Measurements from ENCODE around the gene PAK1IP1.
"Not testable (repeated sequence)": the region's sequence is repeated elsewhere in the genome, so short reads cannot be mapped to it uniquely, and the experiment has no call there.

The PAK1IP1 gene

DNA sequence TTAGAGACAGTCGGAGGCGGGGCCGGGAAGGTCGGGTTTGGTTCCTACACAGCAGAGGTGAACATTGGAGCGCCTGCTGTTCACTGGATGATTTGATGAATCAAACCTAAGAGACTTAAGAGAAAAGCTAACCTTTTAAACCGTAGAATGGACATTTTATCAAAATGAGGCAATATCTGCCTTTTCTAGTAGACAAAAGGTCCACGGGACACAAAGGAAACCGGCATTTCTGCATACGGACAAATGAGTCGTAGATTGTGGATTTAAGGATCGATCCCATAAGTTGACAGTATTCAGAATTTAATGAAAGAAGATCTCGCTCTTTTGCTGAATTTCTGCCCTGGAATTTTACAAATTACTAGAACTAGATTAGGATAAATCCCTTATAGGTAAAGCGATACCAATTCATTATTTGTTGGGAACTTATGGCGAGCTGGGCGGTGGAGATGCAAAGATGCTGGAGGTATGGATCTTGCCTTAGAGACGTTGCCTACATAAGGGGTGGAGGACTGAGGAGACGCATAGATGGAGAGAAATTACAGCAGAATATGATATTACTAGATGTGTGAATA is 400 bp downstream of the PAK1IP1 start:
- FAIRE-seq = no peak

DNA sequence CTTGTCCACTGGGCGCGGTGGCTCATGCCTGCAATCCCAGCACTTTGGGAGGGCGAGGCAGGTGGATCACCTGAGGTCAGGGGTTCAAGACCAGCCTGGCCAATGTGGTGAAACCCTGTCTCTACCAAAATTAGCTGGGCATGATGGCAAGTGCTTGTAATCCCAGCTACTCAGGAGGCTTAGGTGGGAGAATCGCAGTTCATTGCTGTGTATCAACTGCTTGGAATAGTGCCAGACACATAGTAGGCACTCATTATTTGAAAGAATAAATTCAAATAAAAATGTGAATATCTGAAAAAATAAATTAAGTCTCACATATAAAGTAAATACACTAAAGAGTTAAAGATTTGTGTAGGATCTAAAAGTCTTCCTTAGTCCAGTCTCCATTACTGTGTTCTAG is 1.9 kb downstream of the PAK1IP1 start:
- FAIRE-seq = no peak

DNA sequence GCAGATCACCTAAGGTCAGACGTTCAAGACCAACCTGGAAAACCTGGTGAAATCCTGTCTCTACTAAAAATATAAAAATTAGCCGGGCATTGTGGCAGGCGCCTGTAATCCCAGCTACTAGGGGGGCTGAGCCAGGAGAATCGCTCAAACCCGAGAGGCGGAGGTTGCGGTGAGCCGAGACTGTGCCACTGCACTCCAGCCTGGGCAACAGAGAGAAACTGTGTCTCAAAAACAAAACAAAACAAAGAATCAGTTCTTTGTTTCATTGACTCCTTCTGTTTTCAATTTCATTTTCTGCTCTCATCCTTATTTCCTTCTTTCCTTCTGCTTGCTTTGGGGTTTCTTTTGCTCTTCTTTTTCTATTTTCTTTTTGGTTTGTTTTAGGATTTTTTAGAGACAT is 19.2 kb downstream of the PAK1IP1 start:
- FAIRE-seq = no peak

DNA sequence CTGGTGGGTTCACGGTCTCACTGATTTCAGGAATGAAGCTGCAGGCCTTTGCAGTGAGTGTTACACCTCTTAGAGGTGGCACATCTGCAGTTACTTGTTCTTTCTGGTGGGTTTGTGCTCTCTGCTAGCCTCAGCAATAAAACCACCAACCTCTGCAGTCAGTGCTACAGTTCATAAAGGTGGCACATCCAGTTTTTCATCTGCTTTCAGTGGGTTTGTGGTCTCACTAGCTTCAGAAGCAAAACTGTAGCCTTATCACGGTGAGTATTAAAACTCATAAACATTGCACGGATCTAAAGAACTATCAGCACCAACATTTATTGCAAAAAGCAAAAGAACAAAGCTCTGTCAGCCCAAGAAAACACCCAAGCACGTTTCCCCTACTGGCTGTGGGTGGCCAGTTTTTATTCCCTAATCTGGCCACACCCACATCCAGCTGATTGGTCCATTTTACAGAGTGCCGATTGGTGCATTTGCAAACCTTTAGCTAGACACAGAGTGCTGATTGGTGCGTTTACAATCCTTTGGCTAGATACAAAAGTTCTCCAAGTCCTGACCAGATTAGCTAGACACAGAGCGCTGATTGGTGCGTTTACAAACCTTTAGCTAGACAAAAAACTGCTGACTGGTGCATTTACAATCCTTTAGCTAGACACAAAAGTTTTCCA is 24.7 kb downstream of the PAK1IP1 start:
- no peak for FAIRE-seq

DNA sequence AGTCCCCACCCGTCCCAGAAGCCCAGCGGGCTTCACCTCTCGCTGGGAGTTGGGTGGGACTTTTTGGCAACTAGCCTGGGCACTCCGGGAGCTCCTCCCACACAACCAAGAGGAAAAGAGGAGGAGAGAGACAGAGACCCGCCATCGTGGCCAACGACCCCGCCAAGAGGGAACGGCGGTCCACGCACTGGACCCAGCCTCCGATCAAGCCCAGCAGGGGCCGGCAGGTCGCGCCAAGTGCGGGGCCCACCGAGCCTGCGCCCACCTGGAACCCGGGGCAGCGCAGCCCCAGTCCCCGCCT is 25.1 kb downstream of the PAK1IP1 start:
- no peak for FAIRE-seq

DNA sequence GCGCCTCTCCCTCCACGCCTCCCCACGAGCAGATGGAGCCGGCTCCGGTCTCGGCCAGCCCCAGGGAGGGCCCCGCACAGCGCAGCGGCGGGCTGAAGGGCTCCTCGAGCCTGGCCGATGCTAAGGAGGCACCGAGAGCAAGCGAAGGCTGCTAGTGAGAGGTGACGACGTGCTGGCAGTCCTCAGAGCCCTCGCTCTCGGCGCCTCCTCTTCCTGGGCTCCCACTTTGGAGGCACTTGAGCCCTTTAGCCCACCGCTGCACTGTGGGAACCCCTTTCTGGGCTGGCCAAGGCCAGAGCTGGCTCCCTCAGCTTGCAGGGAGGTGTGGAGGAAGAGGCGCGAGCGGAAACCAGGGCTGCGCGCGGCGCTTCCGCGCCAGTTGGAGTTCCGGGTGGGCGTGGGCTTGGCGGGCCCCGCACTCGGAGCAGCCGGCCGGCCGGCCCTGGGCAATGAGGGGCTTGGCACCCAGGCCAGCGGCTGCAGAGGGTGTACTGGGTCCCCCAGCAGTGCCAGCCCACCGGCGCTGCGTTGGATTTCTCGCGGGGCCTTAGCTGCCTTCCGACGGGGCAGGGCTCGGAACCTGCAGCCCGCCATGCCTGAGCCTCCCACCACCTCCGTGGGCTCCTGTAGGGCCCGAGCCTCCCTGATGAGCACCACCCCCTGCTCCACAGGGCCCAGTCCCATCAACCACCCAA is 25.6 kb downstream of the PAK1IP1 start:
- no peak for FAIRE-seq

DNA sequence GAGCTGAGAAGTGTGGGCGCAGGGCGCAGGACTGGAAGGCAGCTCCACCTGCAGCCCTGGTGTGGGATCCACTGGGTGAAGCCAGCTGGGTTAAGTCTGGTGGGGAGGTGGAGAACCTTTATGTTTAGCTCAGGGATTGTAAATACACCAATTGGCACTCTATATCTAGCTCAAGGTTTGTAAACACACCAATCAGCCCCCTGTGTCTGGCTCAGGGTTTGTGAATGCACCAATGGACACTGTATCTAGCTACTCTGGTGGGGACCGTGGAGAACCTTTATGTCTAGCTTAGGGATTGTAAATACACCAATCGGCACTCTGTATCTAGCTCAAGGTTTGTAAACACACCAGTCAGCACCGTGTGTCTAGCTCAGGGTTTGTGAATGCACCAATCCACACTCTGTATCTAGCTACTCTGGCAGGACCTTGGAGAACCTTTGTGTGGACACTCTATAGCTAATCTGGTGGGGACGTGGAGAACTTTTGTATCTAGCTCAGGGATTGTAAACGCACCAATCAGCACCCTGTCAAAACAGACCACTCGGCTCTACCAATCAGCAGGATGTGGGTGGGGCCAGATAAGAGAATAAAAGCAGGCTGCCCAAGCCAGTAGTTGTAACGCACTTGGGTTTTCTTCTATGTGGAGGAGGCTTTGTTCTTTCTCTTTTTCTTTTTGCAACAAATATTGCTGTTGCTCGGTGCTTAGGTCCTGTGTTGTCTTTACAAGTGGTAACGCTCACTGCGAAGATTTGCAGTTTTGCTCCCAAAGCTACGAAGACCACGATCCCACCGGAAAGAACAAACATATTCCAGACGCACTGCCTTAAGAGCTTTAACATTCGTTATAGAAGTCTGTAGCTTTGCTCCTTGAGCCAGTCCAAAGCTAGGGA is 26.4 kb downstream of the PAK1IP1 start:
- not testable (repeated sequence) for FAIRE-seq

DNA sequence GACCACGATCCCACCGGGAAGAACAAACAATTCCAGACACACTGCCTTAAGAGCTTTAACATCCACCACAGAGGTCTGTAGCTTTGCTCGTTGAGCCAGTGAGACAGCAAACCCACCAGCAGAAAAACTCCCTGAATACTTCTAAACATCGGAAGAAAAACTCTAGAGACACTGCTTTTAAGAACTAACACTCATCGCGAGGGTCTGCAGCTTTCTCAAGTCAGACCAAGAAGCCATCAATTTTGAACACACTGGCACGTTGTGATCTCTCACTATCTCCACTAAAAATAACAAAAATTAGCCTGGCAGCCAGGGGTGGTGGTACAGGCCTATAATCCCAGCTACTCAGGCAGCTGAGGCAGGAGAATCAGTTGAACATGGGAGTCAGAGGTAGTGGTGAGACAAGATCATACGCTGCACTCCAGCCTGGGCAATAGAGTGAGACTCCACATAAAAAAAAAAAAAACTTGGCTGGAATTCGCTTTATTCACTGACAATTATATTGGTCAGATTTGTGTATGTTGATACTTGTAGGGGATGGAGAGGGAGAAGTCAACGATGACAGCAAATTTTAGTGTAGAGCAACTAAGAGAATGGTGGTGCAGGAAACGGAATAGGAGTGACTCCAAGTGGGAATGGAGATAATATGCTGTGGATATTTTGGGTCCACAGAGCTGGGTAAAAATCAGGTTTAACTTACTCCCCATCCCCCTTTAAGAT is 27.2 kb downstream of the PAK1IP1 start:
- FAIRE-seq = no peak

DNA sequence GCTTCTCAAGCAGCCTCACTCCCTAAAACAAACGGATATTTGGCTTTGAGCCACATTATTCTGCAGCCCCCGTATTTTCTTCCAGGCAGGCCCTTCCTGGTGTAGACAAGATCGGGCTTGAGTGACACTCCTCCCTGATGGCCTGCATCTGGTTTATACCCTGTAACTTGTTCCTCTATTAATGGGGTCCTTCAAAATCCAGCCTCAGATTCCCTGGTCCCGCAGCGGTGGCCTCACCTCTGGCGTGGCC is 27.7 kb downstream of the PAK1IP1 start:
- no peak for FAIRE-seq

DNA sequence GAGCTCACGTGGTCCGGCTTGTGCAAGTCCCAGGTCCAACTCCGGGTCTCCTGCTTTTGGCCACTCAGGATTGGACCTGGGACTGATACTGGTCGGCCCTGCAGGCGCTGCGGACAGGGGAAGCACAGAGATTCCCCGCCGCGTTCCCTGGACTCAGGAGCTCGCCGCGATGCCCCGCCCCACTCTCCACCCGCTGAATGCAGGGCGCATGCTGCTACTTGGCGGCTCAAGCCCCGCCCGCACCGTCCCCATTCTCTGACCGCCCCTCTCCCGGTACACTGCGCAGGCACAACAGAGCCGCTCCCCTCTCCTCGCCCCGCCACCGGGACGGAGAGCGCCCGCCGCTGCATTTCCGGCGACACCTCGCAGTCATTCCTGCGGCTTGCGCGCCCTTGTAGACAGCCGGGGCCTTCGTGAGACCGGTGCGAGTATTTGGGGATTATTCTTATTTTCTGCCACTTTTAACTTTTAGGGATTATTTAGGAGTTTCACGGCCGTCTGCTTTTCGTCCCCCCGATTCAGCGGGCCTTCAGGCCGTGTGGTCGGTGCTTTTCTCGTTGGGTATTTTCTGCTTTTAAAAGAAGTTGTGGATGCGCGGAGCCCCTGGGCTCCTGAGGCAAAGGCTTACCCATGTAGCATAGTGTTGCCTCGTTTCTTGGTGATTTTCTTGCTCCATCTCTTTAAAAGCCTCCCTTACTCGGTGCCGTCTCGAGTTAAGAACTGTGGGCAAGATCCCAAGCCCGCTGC is 28.2 kb downstream of the PAK1IP1 start, which contains the start of gene TMEM14C:
Gene TMEM14C, plus strand, starts transcription at position 251 of the 747 bp plus-strand sequence. CDS start 1,544 bp downstream, outside the sequence.
- no peak for FAIRE-seq

DNA sequence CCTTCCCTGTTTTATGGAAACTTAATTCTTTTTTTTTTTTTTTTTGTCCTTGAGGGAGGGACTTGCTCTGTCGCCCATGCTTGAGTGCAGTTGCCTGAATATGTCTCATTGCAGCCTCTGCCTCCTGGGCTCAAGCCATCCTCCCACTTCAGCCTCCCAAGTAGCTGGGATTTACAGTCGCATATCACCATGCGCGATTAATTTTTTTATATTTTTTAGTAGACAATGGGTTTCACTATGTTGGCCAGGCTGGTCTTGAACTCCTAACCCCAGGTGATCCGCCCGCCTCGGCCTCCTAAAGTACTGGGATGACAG is 28.8 kb downstream of the PAK1IP1 start:
- FAIRE-seq = no peak

DNA sequence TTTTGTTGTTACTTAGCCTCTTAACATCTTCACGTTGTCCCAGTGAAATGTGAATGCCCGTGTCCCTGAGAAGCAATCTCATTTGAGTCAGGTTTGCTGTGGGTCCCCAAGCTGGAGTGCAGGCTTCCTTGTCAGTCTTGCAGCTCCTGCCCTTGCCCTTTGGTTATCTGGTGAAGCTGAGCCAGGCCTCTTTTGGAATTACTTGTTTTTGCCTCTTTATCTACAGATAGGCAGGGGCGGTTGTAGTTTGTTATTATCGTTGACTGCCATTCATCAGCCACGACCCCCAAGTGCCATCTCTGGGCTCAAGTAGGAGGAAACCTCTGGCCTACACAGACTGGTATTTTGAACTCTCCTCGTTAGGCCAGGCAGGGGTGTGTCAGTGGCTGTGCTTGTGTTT is 30.3 kb downstream of the PAK1IP1 start:
- FAIRE-seq = no peak

DNA sequence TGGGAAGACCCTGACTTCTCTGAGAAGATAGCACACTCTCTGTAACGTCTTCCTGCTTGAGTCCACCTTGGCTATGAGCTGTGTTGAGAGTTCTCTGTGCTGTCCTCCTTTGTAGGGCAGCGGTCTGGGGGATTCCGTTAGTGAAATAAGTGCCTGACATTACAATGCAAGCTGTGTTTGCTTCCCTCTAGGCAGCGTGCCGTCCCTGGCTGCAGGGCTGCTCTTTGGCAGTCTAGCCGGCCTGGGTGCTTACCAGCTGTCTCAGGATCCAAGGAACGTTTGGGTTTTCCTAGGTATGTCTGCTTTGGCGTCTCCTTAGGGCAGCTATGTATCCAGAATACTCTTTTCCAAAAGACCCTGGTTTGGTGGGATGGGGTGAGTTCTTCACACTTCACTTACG is 30.9 kb downstream of the PAK1IP1 start:
- FAIRE-seq = no peak

DNA sequence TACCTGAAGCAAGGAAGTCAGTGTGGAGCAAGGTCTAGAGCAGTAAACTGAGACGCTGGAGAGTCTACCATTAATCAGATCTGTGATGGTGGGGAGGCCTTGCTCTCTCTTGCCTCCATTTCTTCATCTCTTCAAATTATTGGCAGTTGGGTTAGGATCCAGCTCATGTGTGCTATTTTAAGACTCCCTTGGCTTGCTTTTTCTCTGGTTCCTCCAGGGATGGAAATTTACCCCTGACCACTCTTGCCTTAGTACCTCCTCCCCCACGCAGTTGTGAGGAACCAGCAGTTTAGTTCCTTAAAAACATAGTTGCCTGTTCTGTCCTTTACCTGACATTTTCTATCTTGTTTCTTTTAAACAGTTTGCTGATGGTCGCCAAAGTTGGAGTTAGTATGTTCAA is 35.5 kb downstream of the PAK1IP1 start:
- no peak for FAIRE-seq

DNA sequence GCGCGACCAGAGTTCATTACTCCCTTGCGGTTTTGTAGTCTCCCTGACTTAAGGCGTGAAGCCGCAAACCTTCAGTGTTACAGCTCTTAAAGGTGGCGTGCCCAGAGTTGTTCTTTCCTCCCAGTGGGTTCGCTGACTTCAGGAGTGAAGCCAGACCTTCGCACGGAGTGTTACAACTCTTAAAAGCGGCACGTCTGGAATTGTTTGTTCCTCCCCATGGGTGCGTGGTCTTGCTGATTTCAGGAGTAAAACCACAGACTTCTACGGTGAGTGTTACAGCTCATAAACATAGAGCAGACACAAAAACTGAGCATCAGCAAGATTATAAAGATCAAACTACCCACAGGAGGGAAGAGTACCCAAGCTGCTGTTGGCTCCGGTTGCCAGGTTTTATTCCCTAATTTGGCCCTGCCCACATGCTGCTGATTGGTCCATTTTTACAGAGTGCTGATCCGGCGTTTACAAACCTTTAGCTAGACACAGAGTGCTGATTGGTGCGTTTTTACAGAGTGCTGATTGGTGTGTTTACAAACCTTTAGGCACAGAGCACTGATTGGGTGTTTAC is 38.5 kb downstream of the PAK1IP1 start:
- FAIRE-seq = no peak

DNA sequence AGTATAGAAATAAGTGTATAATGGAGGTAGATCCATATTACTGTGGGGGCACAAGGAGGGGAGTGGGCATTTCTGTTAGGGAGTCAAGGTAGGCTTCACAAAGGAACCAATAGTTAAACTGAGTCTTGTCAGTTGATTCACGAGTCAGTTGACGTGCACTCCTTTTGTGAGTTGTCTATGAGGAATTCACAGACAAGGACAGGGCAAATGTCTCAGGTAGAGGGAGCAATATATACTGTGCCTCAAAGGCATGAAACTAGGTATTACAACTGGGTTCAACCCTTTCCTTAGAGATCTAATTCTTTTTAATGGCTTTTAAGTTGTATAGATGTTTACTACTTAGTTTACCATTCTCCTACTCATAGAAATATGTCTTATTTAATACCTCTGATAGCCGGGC is 39.1 kb downstream of the PAK1IP1 start:
- no peak for FAIRE-seq

DNA sequence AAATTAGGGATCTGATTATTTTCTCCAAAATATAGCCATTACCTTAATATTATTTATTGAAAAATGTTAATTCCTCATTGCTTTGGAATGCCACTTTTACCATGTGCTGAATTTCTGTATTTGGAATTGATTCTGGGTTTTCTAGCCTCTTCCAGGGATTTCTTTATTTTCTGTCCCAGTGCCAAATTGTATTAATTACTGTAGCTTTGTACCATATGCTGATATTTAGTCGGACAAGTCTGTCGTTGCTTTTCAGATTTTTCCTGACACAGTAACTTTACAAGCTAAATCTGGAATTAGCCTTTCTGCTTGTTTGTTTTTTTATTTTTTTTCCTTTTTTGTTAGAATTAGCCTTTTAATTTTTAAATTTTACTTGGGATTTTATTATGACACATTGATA is 42.0 kb downstream of the PAK1IP1 start:
- FAIRE-seq = no peak

DNA sequence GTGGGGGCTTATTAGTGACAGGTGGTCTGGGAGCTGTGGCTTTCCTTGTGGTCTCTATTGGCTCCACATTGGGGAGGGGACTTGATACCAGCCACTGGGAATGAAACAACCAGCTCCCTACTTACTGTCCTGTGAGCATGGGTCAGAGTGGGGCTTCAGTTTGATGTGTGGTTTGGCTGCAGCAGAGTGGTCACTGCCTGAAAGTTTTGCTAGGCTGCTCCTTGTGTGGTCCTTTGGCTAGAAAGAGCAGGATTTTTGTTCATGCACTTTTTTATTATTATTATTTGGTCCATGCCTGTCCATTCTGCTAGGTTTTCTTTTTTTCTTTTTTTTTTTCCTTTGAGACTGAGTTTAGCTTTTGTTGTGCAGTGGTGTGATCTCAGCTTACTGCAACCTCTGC is 45.3 kb downstream of the PAK1IP1 start:
- FAIRE-seq = no peak

DNA sequence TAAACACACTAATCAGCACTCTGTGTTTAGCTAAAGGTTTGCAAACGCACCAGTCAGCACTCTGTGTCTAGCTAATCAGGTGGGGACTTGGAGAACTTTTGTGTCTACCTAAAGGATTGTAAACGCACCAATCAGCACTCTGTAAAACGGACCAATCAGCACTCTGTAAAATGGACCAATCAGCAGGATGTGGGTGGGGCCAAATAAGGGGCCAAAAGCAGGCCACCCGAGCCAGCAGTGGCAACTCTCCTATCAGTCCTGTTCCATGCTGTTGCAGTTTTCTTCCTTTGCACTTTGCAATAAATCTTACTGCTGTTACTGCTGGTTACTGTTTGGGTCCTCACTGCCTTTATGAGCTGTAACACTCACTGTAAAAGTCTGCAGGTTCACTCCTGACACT is 46.9 kb downstream of the PAK1IP1 start:
- FAIRE-seq = not testable (repeated sequence)

DNA sequence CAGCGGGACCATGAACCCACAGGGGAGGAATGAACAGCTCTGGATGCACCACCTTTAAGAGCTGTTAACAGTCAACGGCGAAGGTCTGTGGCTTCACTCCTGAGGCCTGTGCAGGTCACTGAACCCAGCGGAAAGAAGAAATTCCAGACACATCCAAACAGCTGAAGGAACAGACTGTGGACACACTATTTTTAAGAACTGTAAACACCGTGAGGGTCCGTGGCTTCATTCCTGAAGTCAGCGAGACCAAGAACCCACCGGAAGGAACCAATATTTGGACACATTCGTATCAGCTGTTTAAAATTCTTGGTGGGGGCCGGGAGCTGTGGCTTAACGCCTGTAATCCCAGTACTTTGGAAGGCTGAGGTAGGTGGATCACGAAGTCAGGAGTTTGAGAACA is 47.5 kb downstream of the PAK1IP1 start:
- FAIRE-seq = no peak

DNA sequence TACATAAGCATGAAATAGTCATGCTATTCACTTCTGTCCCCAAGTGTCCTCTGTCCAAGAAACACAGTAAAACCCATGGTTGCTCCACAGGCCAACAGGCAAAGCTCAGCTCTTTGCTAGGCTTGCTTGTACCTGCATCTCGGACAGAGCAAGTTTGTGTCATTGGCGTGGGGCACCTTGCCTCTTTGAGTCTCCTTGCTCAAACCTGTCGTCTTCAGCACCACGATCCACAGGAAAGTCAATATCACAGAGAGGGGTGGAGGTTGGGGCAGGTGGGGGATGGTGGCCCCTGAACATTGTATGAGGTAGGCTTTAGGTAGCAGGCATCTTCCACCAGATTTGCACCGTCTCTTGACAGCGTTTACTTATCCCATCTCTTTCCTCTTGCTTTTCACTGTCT is 48.7 kb downstream of the PAK1IP1 start:
- FAIRE-seq = no peak

DNA sequence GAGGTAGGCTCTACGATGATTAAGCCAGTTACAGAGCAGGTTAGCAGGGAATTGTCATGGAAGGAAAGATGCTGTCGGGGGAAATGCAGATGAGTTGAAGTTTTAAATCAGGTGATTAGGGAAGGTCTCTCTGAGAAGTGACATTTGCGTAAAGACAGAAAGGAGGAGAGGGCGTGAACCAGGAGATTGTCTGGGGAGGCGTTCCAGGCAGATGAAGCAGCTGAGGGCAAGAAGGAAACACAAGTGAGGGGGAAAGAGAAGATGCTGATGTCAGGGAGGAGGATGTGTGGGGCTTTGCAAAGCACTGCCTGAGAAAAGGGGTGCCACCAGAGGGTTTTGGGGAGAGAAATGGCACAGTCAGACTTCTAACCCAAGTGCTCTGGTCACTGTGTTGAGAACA is 50.3 kb downstream of the PAK1IP1 start:
- FAIRE-seq = no peak

DNA sequence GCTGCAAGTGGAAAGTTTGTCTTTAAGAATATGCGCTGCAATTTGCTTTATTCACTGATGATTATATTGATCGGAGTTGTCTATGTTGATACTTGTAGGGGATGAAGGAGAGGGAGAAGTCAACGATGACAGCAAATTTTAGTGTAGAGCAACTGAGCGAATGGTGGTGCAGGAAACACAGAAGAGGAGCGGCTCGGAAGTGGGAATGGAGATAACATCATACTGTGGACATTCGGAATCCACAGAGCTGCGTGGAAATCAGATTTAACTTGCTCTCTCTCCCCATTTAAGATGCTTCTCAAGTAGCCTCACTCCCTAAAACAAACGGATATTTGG is 52.1 kb downstream of the PAK1IP1 start:
- no peak for FAIRE-seq
